Fibroblast of the aortic adventitia (primary cell): ENCODE results near the gene TNNT3. TPM values are rescaled to one million over a fixed set of nuclear protein-coding genes. Genes with fewer than 3 reads are reported as not detected.

Experiments
- DNase-seq: peaks from one replicate; pipeline ENCODE4 v3.0.0-alpha.2; 2010; ENCODE audit warnings: low read depth
- H3K4me3 ChIP-seq: 2 replicates; pipeline ENCODE4 v1.5.1; 2011; ENCODE audit warnings: low read depth, mild to moderate bottlenecking, control low read depth, low read length, moderate library complexity
- total RNA-seq: library from RNA; depleted of rRNA; stranded (reverse); fragments of >200 nt; gene quantifications from 2 replicates; pipeline ENCODE4 v1.2.3, GENCODE V29; 2012; ENCODE audit warnings: low replicate concordance
- TF ChIP-seq, protein P1 (sequence below): IDR thresholded peaks from 2 replicates; pipeline ENCODE4 v1.5.1; 2011; ENCODE audit warnings: mild to moderate bottlenecking, low read length, control low read depth, inconsistent platforms; ENCODE audit not compliant: insufficient read depth

TNNT3 gene
- total RNA-seq, 1 donor, result 0.81 TPM

DNA sequence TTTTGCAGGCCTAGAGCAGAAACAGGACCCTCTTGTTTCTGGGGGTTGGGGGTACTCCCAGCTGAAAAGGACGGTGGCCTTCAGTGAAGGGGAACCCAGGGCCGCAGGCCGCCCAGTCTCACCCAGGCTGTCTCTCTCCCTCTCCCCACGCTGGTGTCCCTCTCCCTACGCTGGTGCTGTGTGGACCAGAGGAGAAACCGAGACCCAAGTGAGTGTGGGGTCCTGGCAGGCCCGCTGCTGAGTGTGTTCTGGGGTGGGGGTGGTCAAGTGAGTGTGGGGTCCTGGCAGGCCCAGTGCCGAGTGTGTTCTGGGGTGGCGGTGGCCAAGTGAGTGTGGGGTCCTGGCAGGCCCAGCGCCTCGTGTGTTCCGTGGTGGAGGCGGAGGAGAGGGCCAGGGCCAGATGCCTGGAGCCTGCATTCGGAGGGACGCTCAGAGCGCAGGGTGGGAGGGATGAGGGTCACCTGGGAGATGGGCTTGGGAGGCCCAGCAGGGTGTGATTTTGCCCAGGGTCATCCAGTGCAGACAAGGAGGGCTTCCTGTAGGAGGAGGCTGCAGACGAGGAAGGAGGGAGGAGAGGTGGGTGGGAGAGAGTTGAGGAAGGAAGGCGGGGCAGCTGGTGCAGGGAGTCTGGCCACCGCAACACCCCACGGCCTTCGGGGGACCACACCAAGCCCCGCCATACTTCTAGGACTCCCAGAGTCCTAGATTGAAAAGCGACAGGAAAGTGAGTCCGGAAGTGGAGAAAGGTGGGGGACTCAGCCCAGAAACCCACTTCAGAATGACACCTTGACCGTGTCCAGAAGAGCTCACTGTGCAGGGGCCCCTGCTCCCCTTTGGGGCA, 10.3 kb downstream of the TNNT3 start:
- TF ChIP-seq, protein P1, sequence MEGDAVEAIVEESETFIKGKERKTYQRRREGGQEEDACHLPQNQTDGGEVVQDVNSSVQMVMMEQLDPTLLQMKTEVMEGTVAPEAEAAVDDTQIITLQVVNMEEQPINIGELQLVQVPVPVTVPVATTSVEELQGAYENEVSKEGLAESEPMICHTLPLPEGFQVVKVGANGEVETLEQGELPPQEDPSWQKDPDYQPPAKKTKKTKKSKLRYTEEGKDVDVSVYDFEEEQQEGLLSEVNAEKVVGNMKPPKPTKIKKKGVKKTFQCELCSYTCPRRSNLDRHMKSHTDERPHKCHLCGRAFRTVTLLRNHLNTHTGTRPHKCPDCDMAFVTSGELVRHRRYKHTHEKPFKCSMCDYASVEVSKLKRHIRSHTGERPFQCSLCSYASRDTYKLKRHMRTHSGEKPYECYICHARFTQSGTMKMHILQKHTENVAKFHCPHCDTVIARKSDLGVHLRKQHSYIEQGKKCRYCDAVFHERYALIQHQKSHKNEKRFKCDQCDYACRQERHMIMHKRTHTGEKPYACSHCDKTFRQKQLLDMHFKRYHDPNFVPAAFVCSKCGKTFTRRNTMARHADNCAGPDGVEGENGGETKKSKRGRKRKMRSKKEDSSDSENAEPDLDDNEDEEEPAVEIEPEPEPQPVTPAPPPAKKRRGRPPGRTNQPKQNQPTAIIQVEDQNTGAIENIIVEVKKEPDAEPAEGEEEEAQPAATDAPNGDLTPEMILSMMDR, result no peak
- no peak for DNase-seq
- H3K4me3 ChIP-seq, result no peak overlapping the region

- TF ChIP-seq, protein P1, result no peak
- no peak overlapping the region for H3K4me3 ChIP-seq
- DNase-seq, result peak; percentile 31
Measured at GRCh38 chr11:1930462-1930830, 10.9 kb downstream of the TNNT3 start.

GRCh38 chr11:1931341-1932104, 12.0 kb downstream of the TNNT3 start:
- no peak overlapping the region for H3K4me3 ChIP-seq
- DNase-seq, result peak; percentile 70
- TF ChIP-seq, protein P1, result no peak

DNA sequence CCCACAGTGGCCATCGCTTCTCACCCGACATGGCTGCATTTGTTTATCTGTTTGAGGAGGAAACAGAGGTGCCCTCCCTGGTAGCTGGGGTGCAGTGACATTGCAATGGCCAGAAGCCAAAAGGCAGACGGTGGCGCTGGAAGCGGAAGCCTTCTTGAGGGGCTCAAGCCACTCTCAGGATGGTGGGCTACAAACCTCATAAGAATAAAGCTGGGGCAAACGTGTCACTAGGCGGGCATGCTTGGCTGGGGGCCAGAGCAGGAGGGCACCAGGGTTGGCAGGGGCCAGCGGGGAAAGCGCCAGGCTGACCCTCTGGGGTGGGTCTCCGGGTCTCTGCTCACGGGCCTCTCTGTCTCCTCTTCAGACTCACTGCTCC, 12.6 kb downstream of the TNNT3 start:
- no peak for DNase-seq
- no peak overlapping the region for H3K4me3 ChIP-seq
- TF ChIP-seq, protein P1, result no peak

- DNase-seq, result no peak
- TF ChIP-seq, protein P1, result no peak
Measured at GRCh38 chr11:1932681-1933080, 13.2 kb downstream of the TNNT3 start.

DNA sequence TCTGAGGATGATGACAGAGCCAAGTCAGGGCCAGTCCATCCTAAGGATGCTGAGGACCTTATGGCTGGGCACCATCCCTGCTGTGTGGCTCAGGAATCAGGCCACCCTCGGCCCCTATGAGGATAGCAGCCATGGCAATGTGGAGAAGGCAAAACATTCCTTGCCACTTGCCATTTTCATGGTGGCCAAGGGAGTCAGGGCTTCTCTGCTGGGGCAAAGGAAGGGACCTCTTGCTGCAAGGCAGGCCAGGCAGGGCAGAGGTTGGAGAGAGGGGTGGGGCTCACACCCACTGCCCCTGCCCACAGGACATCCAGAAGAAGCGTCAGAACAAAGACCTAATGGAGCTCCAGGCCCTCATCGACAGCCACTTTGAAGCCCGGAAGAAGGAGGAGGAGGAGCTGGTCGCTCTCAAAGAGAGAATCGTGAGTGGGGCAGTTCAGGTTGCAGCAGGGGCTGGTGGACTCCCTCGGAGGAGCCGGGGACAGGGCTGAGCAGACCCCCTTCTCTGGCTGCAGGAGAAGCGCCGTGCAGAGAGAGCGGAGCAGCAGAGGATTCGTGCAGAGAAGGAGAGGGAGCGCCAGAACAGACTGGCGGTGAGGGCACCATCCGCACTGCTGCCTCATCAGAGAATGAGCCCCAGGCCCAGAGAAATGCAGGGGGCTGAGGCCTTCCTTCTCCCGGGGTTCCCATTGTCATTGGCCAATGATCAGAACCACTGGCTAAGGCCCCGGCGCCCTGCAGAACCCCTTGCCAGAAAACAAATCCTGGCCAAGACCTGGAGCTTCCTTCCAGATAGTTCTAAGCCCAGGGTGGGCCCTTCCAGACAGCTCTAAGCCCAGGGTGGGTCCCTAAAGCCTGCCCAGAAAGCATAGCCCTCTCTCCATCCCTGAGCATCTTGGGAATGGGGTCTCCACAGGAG, 14.2 kb downstream of the TNNT3 start:
- DNase-seq, result no peak
- TF ChIP-seq, protein P1, result no peak
- no peak overlapping the region for H3K4me3 ChIP-seq

More at GRCh38 chr11:1932681-1933080, 13.2 kb downstream of the TNNT3 start:
- no peak overlapping the region for H3K4me3 ChIP-seq
